SK-N-SH (cell line): ENCODE measurements around the gene MCC. TPM values are rescaled to one million over a fixed set of nuclear protein-coding genes. Genes with fewer than 3 reads are reported as not detected.

Experiments
- CTCF ChIA-PET: fragments of 300-600, 350-600 bp; formaldehyde crosslinking; extraction: SDS; loops from one replicate; lab custom pipeline; 2021; lab: Yijun Ruan, JAX
- POLR2A ChIA-PET: fragments of 350-600 bp; sonication (Branson Sonifier 250); formaldehyde crosslinking; extraction: SDS; loops from one replicate; lab custom pipeline; 2020; ENCODE audit warnings: antibody characterized with exemption, inconsistent platforms; lab: Yijun Ruan, JAX
- DNase-seq: peaks from one replicate; pipeline ENCODE4 v3.0.0; 2012
- H2AFZ ChIP-seq: fragments of 200-600 bp; sonication (generic); 2 replicates; pipeline ENCODE4 v1.8.1; 2016; ENCODE audit warnings: antibody characterized with exemption, mild to moderate bottlenecking, low read depth
- H3F3A ChIP-seq: fragments of 200-600 bp; sonication (generic); replicated peaks from 2 replicates; pipeline ENCODE3; 2016; ENCODE audit warnings: antibody characterized with exemption, mild to moderate bottlenecking; ENCODE audit not compliant: insufficient read depth
- H3K27ac ChIP-seq, 2 experiments: fragments of 200-500 bp in 1 of 2; fragments of 200-600 bp in 1 of 2; sonication (Bioruptor generic) in 1 of 2; sonication (generic), shearing (Covaris generic) in 1 of 2; 2 replicates each; pipeline versions ENCODE4 v1.5.1 to v1.6.1; 2014 to 2016; ENCODE audit warnings: low read depth in 2 of 2, inconsistent platforms in 1 of 2, low read length in 1 of 2, mild to moderate bottlenecking in 1 of 2, mixed read lengths in 1 of 2
- H3K27me3 ChIP-seq: fragments of 200-600 bp; sonication (generic), shearing (Covaris generic); 2 replicates; pipeline ENCODE4 v1.6.1; 2016; ENCODE audit warnings: mixed run types; ENCODE audit not compliant: insufficient read depth
- H3K36me3 ChIP-seq, 2 experiments: fragments of 200-500 bp in 1 of 2; fragments of 200-600 bp in 1 of 2; sonication (Bioruptor generic) in 1 of 2; sonication (generic) in 1 of 2; replicated peaks in 1 of 2; 2 replicates each; pipeline versions ENCODE3 to v1.5.1; 2014 to 2016; ENCODE audit warnings: low read length in 1 of 2, mild to moderate bottlenecking in 1 of 2; ENCODE audit not compliant: insufficient read depth in 2 of 2, control insufficient read depth in 1 of 2
- H3K4me1 ChIP-seq, 2 experiments: fragments of 200-500 bp in 1 of 2; fragments of 200-600 bp in 1 of 2; sonication (Bioruptor generic) in 1 of 2; sonication (generic), shearing (Covaris generic) in 1 of 2; 2 replicates each; pipeline versions ENCODE4 v1.5.1 to v1.6.1; 2014 to 2016; ENCODE audit warnings: low read depth in 1 of 2, low read length in 1 of 2, mixed run types in 1 of 2; ENCODE audit not compliant: insufficient read depth in 2 of 2, control insufficient read depth in 1 of 2
- H3K4me2 ChIP-seq: fragments of 200-600 bp; sonication (generic), shearing (Covaris generic); 2 replicates; pipeline ENCODE4 v1.6.1; 2017; ENCODE audit warnings: mixed run types
- H3K4me3 ChIP-seq, 2 experiments: fragments of 200-500 bp in 1 of 2; fragments of 200-600 bp in 1 of 2; sonication (Bioruptor generic) in 1 of 2; sonication (generic), shearing (Covaris generic) in 1 of 2; 2 replicates each; pipeline versions ENCODE4 v1.5.1 to v1.8.1; 2014 to 2016; ENCODE audit warnings: low read depth in 2 of 2, inconsistent platforms in 1 of 2, low read length in 1 of 2, mild to moderate bottlenecking in 1 of 2, mixed read lengths in 1 of 2, moderate library complexity in 1 of 2
- H3K79me2 ChIP-seq: fragments of 200-600 bp; sonication (generic); 2 replicates; pipeline ENCODE4 v1.8.1; 2017; ENCODE audit warnings: mild to moderate bottlenecking; ENCODE audit not compliant: insufficient read depth
- H3K9ac ChIP-seq: fragments of 200-600 bp; sonication (generic); 2 replicates; pipeline ENCODE4 v1.6.1; 2017; ENCODE audit warnings: mixed run types
- H3K9me2 ChIP-seq: fragments of 200-600 bp; sonication (generic); 2 replicates; pipeline ENCODE4 v1.6.1; 2017; ENCODE audit warnings: mixed run types
- H3K9me3 ChIP-seq: fragments of 200-600 bp; sonication (generic); 2 replicates; pipeline ENCODE4 v1.6.1; 2017; ENCODE audit warnings: mixed run types, mild to moderate bottlenecking, moderate library complexity
- H4K20me1 ChIP-seq: fragments of 200-600 bp; sonication (generic); 2 replicates; pipeline ENCODE4 v1.6.1; 2017; ENCODE audit warnings: mild to moderate bottlenecking, mixed run types; ENCODE audit not compliant: insufficient read depth
- CTCF ChIP-seq: fragments of 200-600 bp; sonication (generic); IDR thresholded peaks from 2 replicates; pipeline ENCODE4 v1.6.1; 2017; ENCODE audit warnings: antibody characterized with exemption, mild to moderate bottlenecking, moderate library complexity
- EP300 ChIP-seq, 2 experiments: IDR thresholded peaks; 2 replicates each; pipeline versions ENCODE4 v1.4.0 to v1.6.1; 2012; ENCODE audit warnings: borderline replicate concordance in 1 of 2, low read depth in 1 of 2, low read length in 1 of 2
- EZH2phosphoT487 ChIP-seq: fragments of 200-600 bp; sonication (generic); IDR thresholded peaks from 2 replicates; pipeline ENCODE4 v1.6.1; 2017; ENCODE audit warnings: low read depth, mixed run types, mild to moderate bottlenecking, antibody characterized with exemption, moderate library complexity, borderline replicate concordance
- GATA2 ChIP-seq: sonication (generic); formaldehyde crosslinking; IDR thresholded peaks from 2 replicates; pipeline ENCODE4 v1.5.0; 2020; ENCODE audit warnings: mild to moderate bottlenecking, missing genetic modification reagents
- MAX ChIP-seq: IDR thresholded peaks from 2 replicates; pipeline ENCODE4 v1.4.0; 2012; ENCODE audit warnings: low read depth
- MEF2A ChIP-seq: IDR thresholded peaks from 2 replicates; pipeline ENCODE4 v1.4.0; 2012; ENCODE audit warnings: low read depth, borderline replicate concordance
- NFIC ChIP-seq: IDR thresholded peaks from 2 replicates; pipeline ENCODE4 v1.4.0; 2012; ENCODE audit warnings: borderline replicate concordance
- NRF1 ChIP-seq: IDR thresholded peaks from 2 replicates; pipeline ENCODE4 v1.6.1; 2012; ENCODE audit warnings: low read depth, mild to moderate bottlenecking, low read length
- TCF12 ChIP-seq: IDR thresholded peaks from 2 replicates; pipeline ENCODE4 v1.4.0; 2012
- YY1 ChIP-seq: IDR thresholded peaks from 2 replicates; pipeline ENCODE4 v1.4.0; 2012; ENCODE audit warnings: low read depth, mild to moderate bottlenecking
- WGBS: methylation state at CpG from one replicate; pipeline ENCODE4 v1.1.6; 2017; ENCODE audit warnings: low lambda C conversion rate; 5-methylcytosine and 5-hydroxymethylcytosine counted together
- polyA plus RNA-seq, 3 experiments: library from polyadenylated mRNA; depleted of rRNA; stranded (reverse); fragments of >200 nt; gene quantifications; 2 replicates each; pipeline ENCODE4 v1.2.3, GENCODE V29; 2012

The MCC gene
- polyA plus RNA-seq, 1 of the 3 experiments (the other 2 are of a cell fraction), result 3.6 TPM

GRCh38 chr5:113384782-113385285 is 103.4 kb downstream of the MCC start:
- Histone ChIP-seq H3K9me2 (no peaks in the 10 kb centered on the region), H4K20me1 (no peaks in the 10 kb centered on the region), H3K4me2 (no peak overlapping the region), H3F3A (no peaks in the 10 kb centered on the region), H3K9me3 (no peaks in the 10 kb centered on the region), H3K27me3 (no peaks in the 10 kb centered on the region), H2AFZ (no peak overlapping the region), H3K4me3 (no peak overlapping the region), H3K4me1 (no peaks in the 10 kb centered on the region), H3K9ac (no peak overlapping the region), H3K27ac (no peak overlapping the region)
- POLR2A ChIA-PET, result interaction anchor here (0.6 kb wide), 1 partner anchor 477 kb away, joined by 5 read pairs; no protein-coding TSS in a partner anchor
- WGBS, result 69% methylated on average over 4 of the region's 4 CpGs
- no peak for DNase-seq
- TF ChIP-seq TCF12, result no peak
- TF ChIP-seq MAX, result no peak
- TF ChIP-seq CTCF, result no peak
- TF ChIP-seq NRF1, result no peak
- no peak for TF ChIP-seq GATA2 (CRISPR knock-in tag)
- TF ChIP-seq NFIC, result no peak
- TF ChIP-seq, all 33 proteins: peak for 0
- no peaks in the 10 kb centered on the region for H3K79me2 ChIP-seq
- CTCF ChIA-PET, result interaction anchor here (0.7 to 1.9 kb wide), 5 partner anchors 11 to 389 kb away, joined by 3 to 4 read pairs (median 3); no protein-coding TSS in a partner anchor
- H3K36me3 ChIP-seq, result no peaks in the 10 kb centered on the region

- ChIA-PET POLR2A (no interaction called here), CTCF (interaction anchor here (0.9 to 1.7 kb wide), 5 partner anchors 12 to 369 kb away, joined by 3 to 6 read pairs (median 3); no protein-coding TSS in a partner anchor)
- H3K36me3 ChIP-seq, result no peaks in the 10 kb centered on the region
- no peak overlapping the region for H3K27ac ChIP-seq
- no peak overlapping the region for H3K4me3 ChIP-seq
- no peak overlapping the region for H2AFZ ChIP-seq
- no peak overlapping the region for H3K9ac ChIP-seq
- H3K27me3 ChIP-seq, result no peaks in the 10 kb centered on the region
- no peaks in the 10 kb centered on the region for H3K9me2 ChIP-seq
- no peak for TF ChIP-seq EP300 (IDR thresholded peaks at IDR 0.05; ENCODE audit: borderline replicate concordance in 1 of 2, low read depth in 1 of 2, low read length in 1 of 2)
- TF ChIP-seq MEF2A, result no peak
- no peak for TF ChIP-seq EZH2phosphoT487
- TF ChIP-seq YY1, result no peak
- no peak for DNase-seq
- H4K20me1 ChIP-seq, result no peaks in the 10 kb centered on the region
- no peak overlapping the region for H3K4me2 ChIP-seq
- no peaks in the 10 kb centered on the region for H3K4me1 ChIP-seq
- WGBS, result 83% methylated on average over 1 of the region's 1 CpG
- no peaks in the 10 kb centered on the region for H3F3A ChIP-seq
- H3K9me3 ChIP-seq, result no peaks in the 10 kb centered on the region
- no peaks in the 10 kb centered on the region for H3K79me2 ChIP-seq
These were observed 105.5 kb downstream of the MCC start for GRCh38 chr5:113382731-113383130.
